Measurements from ENCODE around the gene ACSF3. TPM values are rescaled to one million over a fixed set of nuclear protein-coding genes. Genes with fewer than 3 reads are reported as not detected.
"Not testable (repeated sequence)": the region's sequence is repeated elsewhere in the genome, so short reads cannot be mapped to it uniquely, and the experiment has no call there.

ACSF3 gene
- total RNA-seq, 1 donor from 2014 or later, result 18.6 TPM

GRCh38 chr16:89055894-89056555 lies 37.6 kb upstream of the ACSF3 start:
- DNase-seq (ENCODE audit: low read depth in 2 of 2), result no peak

- DNase-seq (ENCODE audit: low read depth in 2 of 2), result no peak
Observed at GRCh38 chr16:89056592-89056991, 37.1 kb upstream of the ACSF3 start.

- no peak for DNase-seq (ENCODE audit: low read depth in 2 of 2)
Observed at GRCh38 chr16:89057738-89058137, 35.9 kb upstream of the ACSF3 start.

- no peak for DNase-seq (ENCODE audit: low read depth in 2 of 2)
Observed at GRCh38 chr16:89058812-89059211, 34.8 kb upstream of the ACSF3 start.

GRCh38 chr16:89060207-89060794 lies 33.4 kb upstream of the ACSF3 start:
- no peak for DNase-seq (ENCODE audit: low read depth in 2 of 2)

DNA sequence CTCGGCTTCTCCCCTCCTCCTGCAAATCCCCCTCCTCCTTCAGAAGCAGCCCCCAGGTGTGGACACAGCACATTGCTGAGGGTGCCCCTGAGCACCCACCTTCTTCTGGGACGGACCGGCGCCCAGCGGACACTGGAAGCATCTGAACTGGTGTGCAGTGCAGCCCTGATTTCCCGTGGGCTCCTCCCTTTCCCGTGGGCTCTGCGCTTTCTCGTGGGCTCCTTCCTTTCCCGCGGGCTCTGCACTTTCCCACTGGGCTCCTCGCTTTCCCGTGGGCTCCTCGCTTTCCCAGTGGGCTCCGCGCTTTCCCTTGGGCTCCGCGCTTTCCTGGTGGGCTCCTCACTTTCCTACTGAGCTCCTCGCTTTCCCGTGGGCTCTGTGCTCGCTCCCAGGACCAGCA lies 32.6 kb upstream of the ACSF3 start:
- no peak for DNase-seq (ENCODE audit: low read depth in 2 of 2)

- no peak for DNase-seq (ENCODE audit: low read depth in 2 of 2)
Observed at GRCh38 chr16:89061590-89062380, 31.9 kb upstream of the ACSF3 start.

- no peak for DNase-seq (ENCODE audit: low read depth in 2 of 2)
Observed at GRCh38 chr16:89062389-89063345, 31.0 kb upstream of the ACSF3 start.

DNA sequence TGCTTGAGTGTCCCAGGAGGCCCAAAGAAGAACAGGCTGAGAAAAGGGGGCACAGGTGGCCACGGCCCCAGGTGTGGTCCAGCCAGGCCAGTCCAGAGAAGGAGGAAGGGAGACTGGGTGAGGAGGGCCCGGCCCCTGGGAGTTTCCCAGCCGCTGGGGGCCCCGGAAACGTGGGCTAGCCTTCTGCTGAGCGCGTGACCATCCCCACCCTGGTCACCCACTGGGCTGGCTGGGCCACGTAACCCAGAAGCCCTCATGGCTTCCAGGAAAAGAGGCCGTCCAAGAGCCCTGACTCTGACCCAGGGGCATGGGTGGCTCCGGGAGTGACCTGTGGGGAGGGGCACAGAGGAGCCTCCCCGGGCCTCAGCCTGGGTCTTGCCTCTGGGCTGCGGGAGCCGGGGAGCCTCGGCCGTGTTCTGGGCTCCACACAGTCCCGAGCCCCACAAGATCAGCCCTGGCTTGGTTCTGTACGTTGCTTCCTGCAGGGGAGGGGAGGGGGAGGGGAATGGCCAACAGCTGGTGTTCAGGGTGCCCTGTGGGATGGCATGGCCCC lies 29.8 kb upstream of the ACSF3 start:
- DNase-seq (ENCODE audit: low read depth in 2 of 2), result no peak

DNA sequence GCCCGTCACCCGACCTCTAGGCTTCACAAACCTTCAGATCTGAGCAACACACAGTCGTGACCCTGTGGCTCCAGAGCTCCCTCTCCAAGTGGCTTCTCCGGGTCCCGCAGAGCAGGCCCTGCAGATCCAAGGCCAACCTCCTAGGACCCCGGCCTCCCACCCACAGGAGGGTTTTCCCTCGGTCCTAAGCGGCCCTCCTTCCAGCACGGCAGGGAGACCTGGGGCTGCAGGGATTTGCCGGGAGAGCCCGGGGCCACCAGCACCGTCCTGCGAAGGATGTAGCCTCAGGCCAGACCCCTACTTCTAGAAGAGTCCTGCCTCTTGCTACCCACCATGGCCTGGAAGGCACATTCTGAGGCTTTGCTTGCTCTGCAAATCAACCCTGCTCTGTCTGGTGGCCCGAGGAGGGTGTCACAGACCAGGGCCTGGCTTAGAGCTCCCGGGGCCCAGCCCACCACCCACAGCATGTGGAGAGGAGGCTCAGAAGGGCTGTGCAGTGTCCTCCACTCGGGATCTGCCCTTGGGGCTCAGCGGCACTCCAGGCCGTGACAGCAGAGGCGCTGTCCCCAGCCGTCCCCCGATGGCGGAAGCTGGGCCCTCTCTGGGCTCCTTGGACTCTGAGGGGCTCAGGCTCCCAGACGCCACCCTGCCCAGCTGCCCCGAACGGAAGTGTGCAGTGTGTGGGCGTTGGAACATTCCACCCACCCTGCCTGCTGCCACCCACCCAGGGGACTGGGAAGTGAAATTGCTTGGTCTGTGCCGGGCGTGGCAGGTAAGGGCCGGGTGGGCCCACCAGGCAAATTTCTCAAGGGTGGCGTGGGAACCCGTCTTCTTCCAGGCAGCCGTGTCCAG lies 28.8 kb upstream of the ACSF3 start:
- no peak for DNase-seq (ENCODE audit: low read depth in 2 of 2)

GRCh38 chr16:89065458-89065822 lies 28.2 kb upstream of the ACSF3 start:
- DNase-seq (ENCODE audit: low read depth in 2 of 2), result no peak

GRCh38 chr16:89066721-89067120 lies 26.9 kb upstream of the ACSF3 start:
- DNase-seq (ENCODE audit: low read depth in 2 of 2), result no peak

- no peak for DNase-seq (ENCODE audit: low read depth in 2 of 2)
Observed at GRCh38 chr16:89067677-89068443, 25.8 kb upstream of the ACSF3 start.

DNA sequence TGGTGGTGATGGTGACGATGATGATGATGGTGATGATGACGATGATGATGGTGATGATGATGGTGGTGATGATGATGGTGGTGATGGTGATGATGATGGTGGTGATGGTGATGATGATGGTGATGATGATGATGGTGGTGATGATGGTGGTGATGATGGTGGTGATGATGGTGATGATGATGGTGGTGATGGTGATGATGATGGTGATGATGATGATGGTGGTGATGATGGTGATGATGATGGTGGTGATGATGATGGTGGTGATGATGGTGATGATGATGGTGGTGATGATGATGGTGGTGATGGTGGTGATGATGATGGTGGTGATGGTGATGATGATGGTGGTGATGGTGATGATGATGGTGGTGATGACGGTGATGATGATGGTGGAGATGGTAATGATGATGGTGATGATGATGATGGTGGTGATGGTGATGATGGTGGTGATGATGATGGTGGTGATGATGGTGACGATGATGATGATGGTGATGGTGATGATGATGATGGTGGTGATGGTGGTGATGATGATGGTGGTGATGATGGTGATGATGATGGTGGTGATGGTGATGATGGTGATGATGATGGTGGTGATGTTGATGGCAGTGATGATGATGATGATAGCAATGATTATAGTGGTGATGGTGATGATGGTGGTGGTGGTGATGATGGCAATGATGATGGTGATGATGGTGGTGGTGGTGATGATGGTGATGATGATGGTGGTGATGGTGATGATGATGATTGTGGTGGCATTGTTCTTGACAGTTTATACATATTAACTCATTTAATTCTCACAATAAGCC lies 24.6 kb upstream of the ACSF3 start:
- DNase-seq (ENCODE audit: low read depth in 2 of 2), result not testable (repeated sequence)

DNA sequence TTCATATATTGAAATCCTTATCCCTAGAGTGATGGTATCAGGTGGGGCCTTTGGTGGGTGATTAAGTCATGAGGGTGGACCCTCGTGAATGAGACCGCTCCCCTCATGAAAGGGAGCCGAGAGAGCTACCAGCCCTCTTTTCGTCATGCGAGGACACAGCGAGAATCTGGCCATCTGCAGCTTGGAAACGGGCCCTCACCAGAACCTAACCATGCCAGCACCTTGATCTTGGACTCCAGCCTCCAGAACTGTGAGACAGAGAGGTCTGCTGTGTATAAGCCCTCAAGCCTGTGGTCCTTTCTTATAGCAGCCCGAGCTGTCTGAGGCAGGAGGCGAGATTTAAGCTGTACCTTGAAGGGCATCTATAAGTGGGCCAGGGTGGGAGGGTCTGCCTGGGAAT lies 23.7 kb upstream of the ACSF3 start:
- no peak for DNase-seq (ENCODE audit: low read depth in 2 of 2)

- DNase-seq (ENCODE audit: low read depth in 2 of 2), result no peak
Observed at GRCh38 chr16:89070590-89070989, 23.1 kb upstream of the ACSF3 start.

DNA sequence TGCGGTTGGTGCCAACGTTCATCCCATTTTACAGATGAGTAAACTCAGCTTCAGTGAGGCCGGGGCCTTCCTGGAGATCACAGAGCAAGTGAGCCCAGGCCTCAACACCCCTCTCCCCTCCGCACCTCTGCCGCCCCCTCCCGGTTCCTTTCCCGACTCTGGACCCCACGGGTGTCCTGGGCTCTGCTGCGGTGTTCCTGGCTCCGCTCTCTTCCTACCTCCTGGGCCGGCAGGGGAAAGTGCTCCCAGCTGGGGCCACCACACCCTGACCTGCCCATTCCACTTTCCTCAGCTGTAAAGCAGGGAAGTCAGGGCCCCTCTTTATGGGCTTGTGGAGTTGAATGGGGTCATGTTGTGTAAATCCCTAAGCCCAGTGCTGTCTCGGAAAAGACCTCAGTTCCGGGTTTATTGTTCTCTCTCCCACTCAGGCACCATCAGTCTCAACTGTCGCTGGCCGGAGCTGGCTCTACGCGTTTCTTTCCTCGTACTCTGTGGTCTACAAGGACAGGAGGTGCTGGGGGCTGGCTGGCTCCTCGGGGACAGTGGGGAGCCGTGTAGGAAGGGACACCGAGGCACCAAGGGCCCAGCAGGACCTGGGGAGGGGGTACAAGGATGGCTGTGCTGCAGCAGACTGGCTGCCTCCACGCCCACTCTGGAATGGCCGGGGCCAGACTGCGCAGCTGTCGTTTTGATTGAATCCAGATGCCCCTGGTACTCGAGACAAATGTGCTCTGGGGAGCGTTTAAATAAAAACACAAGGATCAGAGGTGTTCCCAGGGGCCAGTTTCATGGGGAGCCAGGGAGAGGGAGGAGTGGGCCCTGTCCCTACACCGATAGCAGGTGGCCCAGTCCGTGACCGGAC lies 21.7 kb upstream of the ACSF3 start:
- no peak for DNase-seq (ENCODE audit: low read depth in 2 of 2)

All from dermis microvascular lymphatic vessel endothelial cell (primary cell).